Measurements from ENCODE around the gene PRPF8.

GRCh38 chr17:1686086-1686485 lies 1.4 kb upstream of the PRPF8 start:
- TF ChIP-seq POLR2A (IDR thresholded peaks at IDR 0.05) (no peak), CTCF (IDR thresholded peaks at IDR 0.05 in 4 of 5, conservative IDR thresholded peaks at IDR 0.05 in 1 of 5) (no peak)

Measured in gastrocnemius medialis (tissue), 4 donors.